ENCODE results near the gene PAK6.

Gene PAK6

DNA sequence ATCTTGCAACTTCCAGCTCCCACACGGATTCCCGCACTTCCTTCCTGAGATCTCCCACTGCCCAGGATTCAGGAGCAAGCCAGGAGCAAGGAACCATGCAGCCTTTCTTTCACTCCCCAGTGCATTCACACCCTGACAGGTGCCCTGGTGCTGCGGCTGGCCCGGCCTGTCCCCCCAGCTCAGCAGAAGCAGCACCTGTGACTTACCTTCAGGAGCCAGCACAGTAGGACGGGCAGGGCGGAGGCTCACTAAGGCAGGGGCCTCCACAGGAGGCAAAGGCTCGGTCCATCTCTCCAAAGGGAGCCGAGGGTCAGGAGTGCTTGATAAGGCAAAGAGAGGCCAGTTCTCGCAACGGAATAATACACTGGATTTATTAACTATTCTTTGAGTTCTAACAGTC, 39.2 kb downstream of the PAK6 start:
- TF ChIP-seq, protein P1, sequence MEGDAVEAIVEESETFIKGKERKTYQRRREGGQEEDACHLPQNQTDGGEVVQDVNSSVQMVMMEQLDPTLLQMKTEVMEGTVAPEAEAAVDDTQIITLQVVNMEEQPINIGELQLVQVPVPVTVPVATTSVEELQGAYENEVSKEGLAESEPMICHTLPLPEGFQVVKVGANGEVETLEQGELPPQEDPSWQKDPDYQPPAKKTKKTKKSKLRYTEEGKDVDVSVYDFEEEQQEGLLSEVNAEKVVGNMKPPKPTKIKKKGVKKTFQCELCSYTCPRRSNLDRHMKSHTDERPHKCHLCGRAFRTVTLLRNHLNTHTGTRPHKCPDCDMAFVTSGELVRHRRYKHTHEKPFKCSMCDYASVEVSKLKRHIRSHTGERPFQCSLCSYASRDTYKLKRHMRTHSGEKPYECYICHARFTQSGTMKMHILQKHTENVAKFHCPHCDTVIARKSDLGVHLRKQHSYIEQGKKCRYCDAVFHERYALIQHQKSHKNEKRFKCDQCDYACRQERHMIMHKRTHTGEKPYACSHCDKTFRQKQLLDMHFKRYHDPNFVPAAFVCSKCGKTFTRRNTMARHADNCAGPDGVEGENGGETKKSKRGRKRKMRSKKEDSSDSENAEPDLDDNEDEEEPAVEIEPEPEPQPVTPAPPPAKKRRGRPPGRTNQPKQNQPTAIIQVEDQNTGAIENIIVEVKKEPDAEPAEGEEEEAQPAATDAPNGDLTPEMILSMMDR (IDR thresholded peaks at IDR 0.05; ENCODE audit: control extremely low read depth, extremely low read depth, low read depth, missing control alignments) = no peak
- no peak for DNase-seq (ENCODE audit: extremely low spot score)
- POLR2A ChIA-PET = no interaction called here
- CTCF ChIA-PET = interaction anchor here (1.2 to 20.1 kb wide), 14 partner anchors 12 to 489 kb away, joined by 3 to 525 read pairs (median 12); partner anchors contain the start of genes CCDC9B, INAFM2, PAK6 and PLCB2

DNA sequence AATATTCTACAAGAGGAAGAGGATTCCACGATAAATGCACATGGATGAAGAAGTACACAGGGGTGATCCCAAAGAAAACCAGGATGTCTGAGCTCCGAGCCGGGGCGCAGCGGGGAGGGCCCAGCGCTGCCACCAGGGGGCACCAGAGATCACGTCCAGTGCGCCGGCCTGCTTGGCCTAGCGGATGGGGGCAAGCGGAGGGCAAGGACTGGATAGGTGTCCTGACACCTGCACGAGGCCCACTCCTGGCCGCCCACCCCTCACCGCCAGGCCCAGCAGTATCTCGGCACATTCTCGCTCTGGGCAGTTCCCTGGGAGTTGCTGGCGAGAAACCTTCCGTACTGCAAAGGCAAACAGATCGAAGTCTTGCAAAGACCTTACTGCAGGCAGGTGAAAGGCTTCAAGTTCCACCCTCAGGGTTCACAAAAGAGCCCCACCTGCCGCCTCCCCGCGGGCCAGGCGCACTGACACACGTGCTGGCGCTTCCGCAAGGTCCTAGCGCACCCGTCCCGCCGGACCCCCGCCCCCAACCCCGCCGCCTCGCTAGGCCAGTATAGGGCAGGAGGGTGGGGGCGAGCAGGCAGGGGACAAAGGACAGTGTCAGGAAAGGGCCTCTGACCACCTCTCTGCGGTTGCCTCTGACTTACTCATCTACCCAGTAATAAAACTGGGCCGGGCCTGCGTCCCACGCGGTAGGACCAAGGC, 40.7 kb downstream of the PAK6 start:
- TF ChIP-seq, protein P1 (IDR thresholded peaks at IDR 0.05; ENCODE audit: control extremely low read depth, extremely low read depth, low read depth, missing control alignments) = peak; percentile 96
- ChIA-PET CTCF (interaction anchor here (0.6 to 20.1 kb wide), 60 partner anchors 10 to 497 kb away, joined by 3 to 525 read pairs (median 4); partner anchors contain the start of genes CCDC9B, FSIP1, INAFM2 and IVD), POLR2A (no interaction called here)
- DNase-seq (ENCODE audit: extremely low spot score) = peak; percentile 82

DNA sequence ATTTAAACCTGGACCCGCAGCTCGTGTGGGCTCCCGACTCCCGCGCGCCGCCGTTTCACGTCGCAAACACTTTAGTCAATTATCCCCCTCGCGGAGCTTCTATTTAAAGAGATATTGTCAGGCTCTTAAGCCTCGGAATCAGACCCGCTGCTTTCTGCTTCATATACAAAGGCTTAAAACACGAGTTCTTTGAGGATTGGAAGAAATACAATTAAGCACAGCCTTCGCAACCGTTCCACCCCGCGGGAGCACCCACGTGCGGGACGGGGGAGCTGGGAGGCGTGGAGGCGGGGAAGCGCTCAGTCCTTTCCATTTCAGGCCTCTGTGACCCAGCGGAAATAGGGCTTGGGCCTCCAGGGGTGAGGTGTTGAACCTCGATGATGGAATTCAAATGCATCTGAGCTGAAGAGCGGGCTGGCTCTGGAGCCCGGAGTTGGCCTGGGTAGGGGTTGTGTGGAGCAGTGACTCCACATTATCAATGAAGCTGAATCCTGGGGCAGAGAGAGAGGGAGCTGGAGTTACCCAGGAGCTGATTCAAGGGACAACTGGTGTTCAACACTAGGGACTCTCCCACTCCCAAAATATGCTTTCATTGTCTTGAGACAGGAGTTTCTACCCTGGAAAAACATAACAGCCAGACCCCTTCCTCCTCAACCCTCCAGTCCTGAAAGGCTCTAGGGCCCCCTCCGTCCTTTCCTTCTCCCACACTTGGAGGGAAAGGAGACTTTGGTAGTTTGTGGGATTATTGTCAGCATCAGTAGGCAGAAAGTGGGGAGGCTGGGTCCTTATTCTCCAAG, 41.6 kb downstream of the PAK6 start:
- no peak for DNase-seq (ENCODE audit: extremely low spot score)
- ChIA-PET CTCF (interaction anchor here (0.7 to 20.1 kb wide), 15 partner anchors 9 to 235 kb away, joined by 3 to 525 read pairs (median 6); partner anchors contain the start of genes CCDC9B, INAFM2 and PLCB2), POLR2A (no interaction called here)
- TF ChIP-seq, protein P1 (IDR thresholded peaks at IDR 0.05; ENCODE audit: control extremely low read depth, extremely low read depth, low read depth, missing control alignments) = no peak

- CTCF ChIA-PET = interaction anchor here (1.1 to 20.1 kb wide), 11 partner anchors 8 to 236 kb away, joined by 3 to 525 read pairs (median 11); partner anchors contain the start of genes CCDC9B, INAFM2 and PLCB2
- POLR2A ChIA-PET = no interaction called here
- TF ChIP-seq, protein P1 (IDR thresholded peaks at IDR 0.05; ENCODE audit: control extremely low read depth, extremely low read depth, low read depth, missing control alignments) = no peak
- DNase-seq (ENCODE audit: extremely low spot score) = no peak
Observed at GRCh38 chr15:40281057-40281800, 42.4 kb downstream of the PAK6 start.

GRCh38 chr15:40281801-40282146, 42.9 kb downstream of the PAK6 start:
- CTCF ChIA-PET = interaction anchor here (1.1 to 1.8 kb wide), 3 partner anchors 17 to 58 kb away, joined by 3 to 4 read pairs (median 4); no protein-coding TSS in a partner anchor
- DNase-seq (ENCODE audit: extremely low spot score) = no peak
- TF ChIP-seq, protein P1 (IDR thresholded peaks at IDR 0.05; ENCODE audit: control extremely low read depth, extremely low read depth, low read depth, missing control alignments) = no peak
- POLR2A ChIA-PET = no interaction called here
